ENCODE measurements around the gene RAB27B. TPM values are rescaled to one million over a fixed set of nuclear protein-coding genes. Genes with fewer than 3 reads are reported as not detected.

RAB27B gene
- total RNA-seq, 1 donor from 2014 or later = 5.0 TPM

- Mint-ChIP-seq H3K27ac (no peak overlapping the region), H3K9me3 (peaks cover 9% of the 10 kb centered on the region), H3K36me3 (peaks cover 2% of the 10 kb centered on the region), H3K27me3 (ENCODE audit: insufficient read depth, low read depth) (peaks cover 2% of the 10 kb centered on the region), H3K4me3 (no peak overlapping the region), H3K4me1 (peaks cover 13% of the 10 kb centered on the region)
- Histone ChIP-seq H3K9ac (no peak overlapping the region), H3K4me1 (peaks cover 6% of the 10 kb centered on the region), H3F3A (ENCODE audit: low read depth) (peaks cover 2% of the 10 kb centered on the region), H3K36me3 (no peaks in the 10 kb centered on the region), H4K20me1 (ENCODE audit: low read depth) (no peaks in the 10 kb centered on the region), H3K27ac (no peak overlapping the region), H2AFZ (replicated peaks) (no peak overlapping the region), H3K27me3 (peaks cover 17% of the 10 kb centered on the region), H3K4me3 (no peak overlapping the region), H3K4me2 (no peak overlapping the region), H3K9me3 (ENCODE audit: low read depth) (no peaks in the 10 kb centered on the region), H3K79me2 (ENCODE audit: low read depth) (no peaks in the 10 kb centered on the region)
- TF ChIP-seq EZH2 (IDR thresholded peaks at IDR 0.05) (no peak), CTCF (IDR thresholded peaks at IDR 0.05) (no peak), EZH2phosphoT487 (IDR thresholded peaks at IDR 0.05) (no peak)
- DNase-seq (ENCODE audit: low spot score) = no peak
Observed at GRCh38 chr18:54830866-54831265, 2.6 kb downstream of the RAB27B start.

- no peaks in the 10 kb centered on the region for H3K4me1 Mint-ChIP-seq
- TF ChIP-seq CTCF (IDR thresholded peaks at IDR 0.05) (no peak), EZH2 (IDR thresholded peaks at IDR 0.05) (no peak), EZH2phosphoT487 (IDR thresholded peaks at IDR 0.05) (no peak)
- no peaks in the 10 kb centered on the region for H4K20me1 ChIP-seq (ENCODE audit: low read depth)
- no peaks in the 10 kb centered on the region for H3K27me3 ChIP-seq
- no peak for DNase-seq (ENCODE audit: low spot score)
- H3K79me2 ChIP-seq (ENCODE audit: low read depth) = no peaks in the 10 kb centered on the region
- no peak overlapping the region for H3K4me3 ChIP-seq
- no peaks in the 10 kb centered on the region for H3F3A ChIP-seq (ENCODE audit: low read depth)
- H2AFZ ChIP-seq (replicated peaks) = peak overlapping the region; percentile 50
- H3K27ac Mint-ChIP-seq = no peak overlapping the region
- H3K36me3 ChIP-seq = no peaks in the 10 kb centered on the region
- H3K36me3 Mint-ChIP-seq = peaks cover 2% of the 10 kb centered on the region
- no peaks in the 10 kb centered on the region for H3K27me3 Mint-ChIP-seq (ENCODE audit: insufficient read depth, low read depth)
- H3K9me3 ChIP-seq (ENCODE audit: low read depth) = no peaks in the 10 kb centered on the region
- H3K4me3 Mint-ChIP-seq = no peak overlapping the region
- H3K27ac ChIP-seq = no peak overlapping the region
- H3K4me2 ChIP-seq = no peak overlapping the region
- H3K9me3 Mint-ChIP-seq = peaks cover 9% of the 10 kb centered on the region
- no peak overlapping the region for H3K9ac ChIP-seq
- no peaks in the 10 kb centered on the region for H3K4me1 ChIP-seq
Observed at GRCh38 chr18:54835944-54836343, 7.7 kb downstream of the RAB27B start.

GRCh38 chr18:54843314-54843713, 15.0 kb downstream of the RAB27B start:
- Mint-ChIP-seq H3K27ac (no peak overlapping the region), H3K36me3 (no peaks in the 10 kb centered on the region), H3K27me3 (ENCODE audit: insufficient read depth, low read depth) (no peaks in the 10 kb centered on the region), H3K4me3 (no peak overlapping the region), H3K9me3 (no peaks in the 10 kb centered on the region), H3K4me1 (no peaks in the 10 kb centered on the region)
- Histone ChIP-seq H3K4me3 (no peak overlapping the region), H3K27me3 (no peaks in the 10 kb centered on the region), H3K79me2 (ENCODE audit: low read depth) (no peaks in the 10 kb centered on the region), H3K36me3 (no peaks in the 10 kb centered on the region), H4K20me1 (ENCODE audit: low read depth) (no peaks in the 10 kb centered on the region), H3K9me3 (ENCODE audit: low read depth) (no peaks in the 10 kb centered on the region), H3K27ac (no peak overlapping the region), H3K4me1 (no peaks in the 10 kb centered on the region), H2AFZ (replicated peaks) (no peak overlapping the region), H3K9ac (no peak overlapping the region), H3K4me2 (no peak overlapping the region), H3F3A (ENCODE audit: low read depth) (no peaks in the 10 kb centered on the region)
- DNase-seq (ENCODE audit: low spot score) = no peak
- no peak for TF ChIP-seq EZH2 (IDR thresholded peaks at IDR 0.05)
- no peak for TF ChIP-seq CTCF (IDR thresholded peaks at IDR 0.05)
- no peak for TF ChIP-seq EZH2phosphoT487 (IDR thresholded peaks at IDR 0.05)
